ENCODE results near the gene CLOCK.

The CLOCK gene

DNA sequence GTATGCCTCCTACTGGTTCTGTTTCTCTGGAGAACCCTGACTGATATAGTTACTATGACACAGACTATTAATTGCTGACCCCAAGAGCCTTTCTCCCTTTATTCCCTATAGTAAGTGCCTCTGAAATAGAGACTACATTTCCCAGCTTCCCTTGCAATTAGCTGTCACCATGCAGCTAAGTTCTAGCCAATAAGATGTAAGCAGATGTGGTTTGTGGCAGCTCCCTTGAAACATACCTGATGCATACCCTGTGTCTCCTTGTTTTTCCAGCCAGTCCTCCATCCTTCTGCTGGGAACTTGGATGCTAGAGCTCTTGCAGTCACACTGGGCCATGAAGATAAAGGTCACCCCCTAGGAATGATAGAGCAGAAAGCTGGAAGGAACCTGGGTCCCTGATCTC is 160.6 kb downstream of the CLOCK start:
- in situ Hi-C loops (cut with MboI; ENCODE audit: low sequenced_read_pairs) = no loop called here

DNA sequence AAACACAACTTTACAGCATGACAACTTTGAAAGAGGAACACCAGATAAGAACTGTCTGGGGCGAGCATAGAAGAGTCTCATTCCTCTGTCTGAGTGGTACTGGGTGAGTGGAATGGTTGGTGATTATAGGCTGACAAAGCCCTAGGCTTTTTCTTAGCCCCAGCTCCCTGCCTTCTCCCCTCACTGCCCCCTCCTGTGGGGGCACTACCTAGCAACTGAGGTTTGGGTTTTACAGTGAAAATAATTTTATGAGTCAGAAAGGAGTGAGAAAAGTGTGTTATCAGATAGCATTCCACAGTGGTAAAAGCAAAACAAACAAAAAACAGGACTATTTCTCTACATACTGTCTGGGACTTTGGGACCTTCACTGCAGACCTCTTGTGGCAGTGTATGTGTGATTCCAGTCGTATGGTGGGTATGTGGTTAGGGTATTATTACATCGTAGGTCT is 161.5 kb downstream of the CLOCK start:
- in situ Hi-C loops (cut with MboI; ENCODE audit: low sequenced_read_pairs) = no loop called here

DNA sequence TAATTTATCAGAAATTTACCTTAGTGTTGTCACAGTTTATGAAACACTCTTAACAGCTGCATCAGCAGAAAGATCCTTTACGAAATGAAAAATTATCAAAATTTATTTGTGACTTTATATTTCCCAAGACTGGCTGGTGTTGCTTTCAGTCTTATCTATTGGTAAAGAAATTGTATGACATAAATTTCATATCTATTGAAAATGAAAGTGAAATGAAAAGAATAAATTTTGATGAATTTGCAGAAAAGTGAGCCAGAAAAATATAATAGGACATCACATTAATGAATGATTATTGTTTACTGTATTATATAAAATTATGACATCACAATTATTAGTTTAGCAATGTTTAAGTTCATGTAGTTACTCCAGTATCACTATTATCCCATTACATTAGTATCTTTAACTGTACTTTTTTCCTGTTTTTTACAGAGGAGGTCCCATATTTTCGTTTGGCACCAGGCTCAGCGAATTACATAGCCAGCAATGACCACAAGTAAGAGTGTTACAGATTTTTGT is 164.2 kb downstream of the CLOCK start:
- in situ Hi-C loops (cut with MboI; ENCODE audit: low sequenced_read_pairs) = no loop called here

DNA sequence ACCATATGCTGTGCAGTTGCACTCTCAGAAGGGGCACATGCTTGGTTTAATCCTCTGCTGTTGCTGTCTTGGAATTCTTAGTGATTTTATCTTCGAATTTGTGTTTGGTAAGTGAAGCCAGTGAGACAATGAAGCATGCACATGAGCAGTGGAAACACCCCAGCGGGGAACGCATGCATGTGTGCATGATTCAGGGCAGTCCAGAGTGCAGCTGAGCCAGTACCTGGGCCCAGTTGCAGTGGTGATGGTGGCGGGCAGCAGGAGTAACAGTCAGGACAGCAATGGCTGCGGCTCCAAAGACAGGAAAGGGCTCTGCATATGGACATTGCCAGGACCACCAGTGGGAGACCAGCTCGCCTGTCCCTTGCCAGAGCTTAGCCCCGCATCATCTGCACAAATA is 165.2 kb downstream of the CLOCK start:
- in situ Hi-C loops (cut with MboI; ENCODE audit: low sequenced_read_pairs) = no loop called here

DNA sequence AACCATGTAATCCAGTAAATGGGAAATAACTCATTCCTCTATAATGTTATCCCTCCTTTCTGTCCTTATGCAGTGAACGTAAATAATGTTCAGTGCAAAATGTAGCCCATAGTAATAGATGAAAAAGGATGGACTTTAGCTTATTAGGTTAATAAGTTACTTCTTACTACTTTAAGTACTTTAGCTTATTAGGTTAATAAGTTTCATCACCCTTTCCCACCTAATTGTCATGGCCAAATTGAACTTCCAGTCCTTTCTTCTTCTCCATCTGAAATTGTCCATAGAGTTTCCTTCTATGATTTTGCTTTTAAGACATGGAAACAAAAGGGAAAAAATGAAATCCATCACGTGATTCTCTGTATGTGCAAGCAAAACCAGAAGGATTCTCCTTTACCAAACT is 166.1 kb downstream of the CLOCK start:
- in situ Hi-C loops (cut with MboI; ENCODE audit: low sequenced_read_pairs) = no loop called here

DNA sequence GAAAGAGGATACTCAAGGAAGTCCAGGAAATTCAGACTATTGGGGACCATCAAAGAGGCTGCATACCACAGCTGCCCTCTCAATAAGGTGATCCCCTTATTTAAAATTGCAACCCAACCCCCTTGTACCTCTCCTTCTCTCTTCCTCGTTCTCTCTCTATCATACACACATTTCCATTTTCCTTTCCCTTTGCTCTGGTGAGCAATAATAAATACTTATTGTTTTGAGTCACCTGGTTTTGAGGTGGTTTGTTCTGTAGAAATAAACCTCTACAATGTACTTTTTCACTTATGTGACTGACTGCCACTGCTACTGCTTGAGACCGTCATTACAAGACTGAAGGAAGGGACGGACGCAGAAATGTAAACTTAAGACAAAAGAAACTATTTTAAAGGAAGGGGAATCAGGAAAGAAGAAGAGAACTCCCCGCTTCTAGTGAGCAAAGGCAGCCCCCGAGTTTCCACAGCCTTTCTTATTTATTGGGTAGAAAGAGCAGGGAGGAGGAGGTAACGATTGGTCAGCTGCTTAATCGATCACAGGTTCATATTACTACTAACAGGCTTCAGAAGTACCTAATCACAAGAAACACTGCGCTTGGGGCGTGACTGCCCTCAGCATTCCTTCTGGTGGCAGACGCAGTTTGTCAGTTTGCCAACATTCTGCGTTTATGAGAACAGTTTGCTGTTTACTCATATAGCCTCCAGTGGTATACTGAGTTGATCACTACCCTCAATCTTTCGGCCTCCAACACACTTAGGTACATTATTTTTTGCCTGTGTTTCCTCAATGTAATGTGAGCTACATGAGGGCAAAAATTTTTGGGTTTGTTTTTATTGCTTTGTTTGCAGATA is 167.9 kb downstream of the CLOCK start:
- in situ Hi-C loops (cut with MboI; ENCODE audit: low sequenced_read_pairs) = no loop called here

Measured in hTERT RPE-1 (cell line).